Neuron (in vitro differentiated cells): ENCODE data around the gene TSPOAP1.

Experiments used
- H2AFZ ChIP-seq: one replicate; pipeline ENCODE4 v1.6.1; 2013; ENCODE audit warnings: low read depth, mild to moderate bottlenecking, inconsistent platforms, low read length, moderate library complexity
- H3K27me3 ChIP-seq: one replicate; pipeline ENCODE4 v1.6.1; 2013; ENCODE audit warnings: low read length; ENCODE audit not compliant: insufficient read depth
- H3K36me3 ChIP-seq: one replicate; pipeline ENCODE4 v1.6.1; 2013; ENCODE audit warnings: low read length; ENCODE audit not compliant: insufficient read depth
- H3K4me1 ChIP-seq: one replicate; pipeline ENCODE4 v1.6.1; 2013; ENCODE audit warnings: low read length; ENCODE audit not compliant: insufficient read depth
- H3K4me3 ChIP-seq: 2 replicates; pipeline ENCODE4 v1.5.1; 2013; ENCODE audit warnings: mild to moderate bottlenecking, low read length, moderate library complexity
- H3K9me3 ChIP-seq: one replicate; pipeline ENCODE4 v1.6.1; 2013; ENCODE audit warnings: low read length

The TSPOAP1 gene

GRCh38 chr17:58319173-58320162 is 9.1 kb downstream of the TSPOAP1 start:
- no peaks in the 10 kb centered on the region for H3K9me3 ChIP-seq
- H3K27me3 ChIP-seq, result peaks cover 9% of the 10 kb centered on the region
- no peak overlapping the region for H2AFZ ChIP-seq
- no peak overlapping the region for H3K4me3 ChIP-seq
- no peaks in the 10 kb centered on the region for H3K4me1 ChIP-seq
- H3K36me3 ChIP-seq, result no peaks in the 10 kb centered on the region

- Histone ChIP-seq H3K36me3 (no peaks in the 10 kb centered on the region), H3K4me3 (no peak overlapping the region), H2AFZ (no peak overlapping the region), H3K9me3 (no peaks in the 10 kb centered on the region), H3K27me3 (peaks cover 5% of the 10 kb centered on the region), H3K4me1 (peaks cover 2% of the 10 kb centered on the region)
Measured at GRCh38 chr17:58318627-58319172, 9.9 kb downstream of the TSPOAP1 start.

- Histone ChIP-seq H3K36me3 (no peaks in the 10 kb centered on the region), H3K4me3 (no peak overlapping the region), H2AFZ (no peak overlapping the region), H3K4me1 (peaks cover 4% of the 10 kb centered on the region), H3K9me3 (no peaks in the 10 kb centered on the region), H3K27me3 (no peaks in the 10 kb centered on the region)
Measured at GRCh38 chr17:58318065-58318481, 10.5 kb downstream of the TSPOAP1 start.

GRCh38 chr17:58317421-58318064 is 11.1 kb downstream of the TSPOAP1 start:
- Histone ChIP-seq H3K4me3 (no peak overlapping the region), H3K36me3 (no peaks in the 10 kb centered on the region), H2AFZ (no peak overlapping the region), H3K9me3 (no peaks in the 10 kb centered on the region), H3K4me1 (peaks cover 4% of the 10 kb centered on the region), H3K27me3 (no peaks in the 10 kb centered on the region)

- Histone ChIP-seq H3K4me3 (no peak overlapping the region), H3K36me3 (no peaks in the 10 kb centered on the region), H3K9me3 (no peaks in the 10 kb centered on the region), H3K27me3 (no peaks in the 10 kb centered on the region), H2AFZ (no peak overlapping the region), H3K4me1 (peaks cover 4% of the 10 kb centered on the region)
Measured at GRCh38 chr17:58316260-58316960, 12.2 kb downstream of the TSPOAP1 start.

- H3K27me3 ChIP-seq, result no peaks in the 10 kb centered on the region
- H3K9me3 ChIP-seq, result no peaks in the 10 kb centered on the region
- peaks cover 4% of the 10 kb centered on the region for H3K4me1 ChIP-seq
- no peak overlapping the region for H2AFZ ChIP-seq
- H3K4me3 ChIP-seq, result no peak overlapping the region
- no peaks in the 10 kb centered on the region for H3K36me3 ChIP-seq
Measured at GRCh38 chr17:58315750-58316149, 12.8 kb downstream of the TSPOAP1 start.

- no peaks in the 10 kb centered on the region for H3K27me3 ChIP-seq
- no peak overlapping the region for H2AFZ ChIP-seq
- H3K36me3 ChIP-seq, result no peaks in the 10 kb centered on the region
- H3K4me1 ChIP-seq, result peaks cover 4% of the 10 kb centered on the region
- H3K4me3 ChIP-seq, result no peak overlapping the region
- no peaks in the 10 kb centered on the region for H3K9me3 ChIP-seq
Measured at GRCh38 chr17:58315281-58315711, 13.3 kb downstream of the TSPOAP1 start.

- Histone ChIP-seq H3K27me3 (no peaks in the 10 kb centered on the region), H3K36me3 (no peaks in the 10 kb centered on the region), H2AFZ (no peak overlapping the region), H3K4me3 (no peak overlapping the region), H3K4me1 (peaks cover 4% of the 10 kb centered on the region), H3K9me3 (no peaks in the 10 kb centered on the region)
Measured at GRCh38 chr17:58314706-58315015, 13.9 kb downstream of the TSPOAP1 start.

GRCh38 chr17:58313815-58314705 is 14.5 kb downstream of the TSPOAP1 start:
- Histone ChIP-seq H3K27me3 (no peaks in the 10 kb centered on the region), H3K36me3 (no peaks in the 10 kb centered on the region), H3K9me3 (no peaks in the 10 kb centered on the region)

GRCh38 chr17:58312829-58313228 is 15.8 kb downstream of the TSPOAP1 start:
- Histone ChIP-seq H3K4me1 (peaks cover 4% of the 10 kb centered on the region), H3K36me3 (no peaks in the 10 kb centered on the region), H3K4me3 (no peak overlapping the region)

More at GRCh38 chr17:58313815-58314705, 14.5 kb downstream of the TSPOAP1 start:
- no peak overlapping the region for H2AFZ ChIP-seq
- H3K4me1 ChIP-seq, result peaks cover 4% of the 10 kb centered on the region
- H3K4me3 ChIP-seq, result no peak overlapping the region

GRCh38 chr17:58312021-58312630 is 16.5 kb downstream of the TSPOAP1 start:
- Histone ChIP-seq H3K9me3 (no peaks in the 10 kb centered on the region), H3K4me1 (peaks cover 4% of the 10 kb centered on the region), H3K36me3 (no peaks in the 10 kb centered on the region), H2AFZ (no peak overlapping the region), H3K27me3 (no peaks in the 10 kb centered on the region), H3K4me3 (no peak overlapping the region)

More at GRCh38 chr17:58312829-58313228, 15.8 kb downstream of the TSPOAP1 start:
- Histone ChIP-seq H3K9me3 (no peaks in the 10 kb centered on the region), H3K27me3 (no peaks in the 10 kb centered on the region), H2AFZ (no peak overlapping the region)

- H3K9me3 ChIP-seq, result no peaks in the 10 kb centered on the region
- peaks cover 4% of the 10 kb centered on the region for H3K4me1 ChIP-seq
Measured at GRCh38 chr17:58311429-58311894, 17.1 kb downstream of the TSPOAP1 start.

More at GRCh38 chr17:58311429-58311894, 17.1 kb downstream of the TSPOAP1 start:
- H3K4me3 ChIP-seq, result no peak overlapping the region
- no peak overlapping the region for H2AFZ ChIP-seq
- no peaks in the 10 kb centered on the region for H3K27me3 ChIP-seq
- no peaks in the 10 kb centered on the region for H3K36me3 ChIP-seq
